Keratinocyte (primary cell): ENCODE measurements around the gene INAFM2. TPM values are rescaled to one million over a fixed set of nuclear protein-coding genes. Genes with fewer than 3 reads are reported as not detected.

ENCODE experiments used
- DNase-seq: peaks from one replicate; pipeline ENCODE4 v3.0.0-alpha.2; 2011; ENCODE audit warnings: low read depth, missing footprints, low spot score
- FAIRE-seq: peaks from 2 replicates; lab custom pipeline; 2011; peaks lifted over from hg19 to GRCh38; lab: Jason Lieb, UNC
- H2AFZ ChIP-seq: 2 replicates; pipeline ENCODE4 v1.6.0; 2012; ENCODE audit warnings: low read length, control low read depth, inconsistent platforms; ENCODE audit not compliant: control insufficient read depth
- H3K27ac ChIP-seq: 2 replicates; pipeline ENCODE4 v1.5.1; 2011; ENCODE audit warnings: low read length; ENCODE audit not compliant: control insufficient read depth, insufficient read depth
- H3K27me3 ChIP-seq: 3 replicates; pipeline ENCODE4 v1.6.0; 2011; ENCODE audit warnings: low read length; ENCODE audit not compliant: control insufficient read depth, insufficient read depth; ENCODE audit errors: extremely low read depth
- H3K36me3 ChIP-seq, 2 experiments: 2 replicates in 1 of 2; 3 replicates in 1 of 2; pipeline ENCODE4 v1.5.1; 2011; ENCODE audit warnings: low read length in 2 of 2, mild to moderate bottlenecking in 1 of 2; ENCODE audit not compliant: control insufficient read depth in 2 of 2, insufficient read depth in 2 of 2; ENCODE audit errors: extremely low read depth in 1 of 2
- H3K4me1 ChIP-seq: 3 replicates; pipeline ENCODE4 v1.5.1; 2011; ENCODE audit warnings: low read length; ENCODE audit not compliant: control insufficient read depth, insufficient read depth; ENCODE audit errors: extremely low read depth
- H3K4me2 ChIP-seq: 3 replicates; pipeline ENCODE4 v1.6.0; 2011; ENCODE audit warnings: low read depth, low read length; ENCODE audit not compliant: control insufficient read depth, insufficient read depth; ENCODE audit errors: extremely low read depth
- H3K4me3 ChIP-seq, 3 experiments: fragments of 200-600 bp in 1 of 3; sonication (generic) in 1 of 3; 2 replicates in 2 of 3; 3 replicates in 1 of 3; pipeline ENCODE4 v1.5.1; 2011 to 2016; ENCODE audit warnings: low read length in 3 of 3, mild to moderate bottlenecking in 3 of 3, control low read depth in 2 of 3, inconsistent platforms in 1 of 3, low read depth in 1 of 3, mixed read lengths in 1 of 3, mixed run types in 1 of 3, moderate library complexity in 1 of 3; ENCODE audit not compliant: control insufficient read depth in 2 of 3, insufficient read depth in 2 of 3; ENCODE audit errors: extremely low read depth in 1 of 3
- H3K79me2 ChIP-seq: 2 replicates; pipeline ENCODE4 v1.6.0; 2012; ENCODE audit warnings: low read length; ENCODE audit not compliant: control insufficient read depth, insufficient read depth
- H3K9ac ChIP-seq: 3 replicates; pipeline ENCODE4 v1.6.0; 2011; ENCODE audit warnings: low read length; ENCODE audit not compliant: control insufficient read depth, insufficient read depth; ENCODE audit errors: extremely low read depth
- H3K9me1 ChIP-seq: 3 replicates; pipeline ENCODE4 v1.6.0; 2011; ENCODE audit warnings: low read length; ENCODE audit not compliant: control insufficient read depth, insufficient read depth; ENCODE audit errors: extremely low read depth
- H3K9me3 ChIP-seq: 2 replicates; pipeline ENCODE4 v1.5.1; 2012; ENCODE audit warnings: low read depth, low read length; ENCODE audit not compliant: control insufficient read depth
- H4K20me1 ChIP-seq: 3 replicates; pipeline ENCODE4 v1.6.0; 2011; ENCODE audit warnings: low read length; ENCODE audit not compliant: control insufficient read depth, insufficient read depth; ENCODE audit errors: extremely low read depth
- CTCF ChIP-seq, 3 experiments: IDR thresholded peaks in 1 of 3; conservative IDR thresholded peaks in 1 of 3; optimal IDR thresholded peaks in 1 of 3; 2 replicates in 2 of 3; 3 replicates in 1 of 3; pipeline versions ENCODE3 to v1.5.1; 2011; ENCODE audit warnings: low read length in 3 of 3, mild to moderate bottlenecking in 3 of 3, moderate library complexity in 2 of 3, control low read depth in 1 of 3, inconsistent platforms in 1 of 3; ENCODE audit not compliant: insufficient read depth in 2 of 3; ENCODE audit errors: extremely low read depth in 1 of 3
- EZH2 ChIP-seq: IDR thresholded peaks from one replicate; pipeline ENCODE4 v1.6.1; 2012; ENCODE audit warnings: inconsistent platforms, mild to moderate bottlenecking, low read length, moderate library complexity
- dilution Hi-C: fragments of 300-500 bp; cut with MboI; formaldehyde crosslinking; loops from one replicate; pipeline ENCODE4 v1.7.0; 2020; ENCODE audit warnings: low sequenced_read_pairs; ENCODE audit not compliant: extremely low pct_ligation_motif_present
- polyA plus RNA-seq, 5 experiments: library from polyadenylated mRNA; depleted of rRNA in 3 of 5; stranded (reverse) in 3 of 5; stranded (forward) in 1 of 5; unstranded in 1 of 5; fragments of >200 nt; gene quantifications; 1 replicate in 1 of 5; 2 replicates in 3 of 5; 3 replicates in 1 of 5; pipeline versions ENCODE4 v1.2.1 to v1.2.3, GENCODE V29; 2011 to 2012; ENCODE audit warnings: missing spikeins in 2 of 5, low read depth in 1 of 5, low replicate concordance in 1 of 5

Gene INAFM2
- polyA plus RNA-seq, 1 donor (not counting 4 experiments of a cell fraction or from before 2014, with no cell fraction given): 15.2 TPM

- Histone ChIP-seq H2AFZ (no peak overlapping the region), H3K79me2 (peaks cover 35% of the 10 kb centered on the region), H3K4me3 (peak overlapping the region; percentile 74 to 90 (median 75)), H3K9me1 (no peaks in the 10 kb centered on the region), H3K4me2 (peak overlapping the region; percentile 97), H3K4me1 (peaks cover 88% of the 10 kb centered on the region), H3K36me3 (peaks cover 16 to 25% of the 10 kb centered on the region in 2 experiments), H3K27ac (peak overlapping the region; percentile 91), H3K27me3 (no peaks in the 10 kb centered on the region), H3K9ac (peak overlapping the region; percentile 96), H4K20me1 (no peaks in the 10 kb centered on the region), H3K9me3 (no peaks in the 10 kb centered on the region)
- FAIRE-seq (no peak), DNase-seq (no peak)
- dilution Hi-C loops: no loop called here
- no peak for TF ChIP-seq CTCF (optimal IDR thresholded peaks at IDR 0.05 in 1 of 3, IDR thresholded peaks at IDR 0.05 in 1 of 3, conservative IDR thresholded peaks at IDR 0.05 in 1 of 3; ENCODE audit: extremely low read depth in 1 of 3, insufficient read depth in 2 of 3, low read length in 3 of 3)
- no peak for TF ChIP-seq EZH2
These were observed 16.7 kb downstream of the INAFM2 start for GRCh38 chr15:40340038-40340739.

- Histone ChIP-seq H3K9me3 (no peaks in the 10 kb centered on the region), H4K20me1 (no peaks in the 10 kb centered on the region), H3K9ac (peak within 1 kb of the TSS; percentile 96), H3K9me1 (no peaks in the 10 kb centered on the region), H3K27ac (peak within 1 kb of the TSS; percentile 91), H3K4me2 (peak within 1 kb of the TSS; percentile 97), H3K27me3 (no peaks in the 10 kb centered on the region), H3K36me3 (peaks cover 14 to 19% of the 10 kb centered on the region in 2 experiments), H3K4me3 (peak within 1 kb of the TSS; percentile 74 to 90 (median 75)), H2AFZ (peak within 1 kb of the TSS; percentile 59), H3K4me1 (peaks cover 81% of the 10 kb centered on the region), H3K79me2 (peaks cover 35% of the 10 kb centered on the region)
- FAIRE-seq (peak; percentile 56), DNase-seq (no peak)
- no peak for TF ChIP-seq EZH2
- no peak for TF ChIP-seq CTCF (optimal IDR thresholded peaks at IDR 0.05 in 1 of 3, IDR thresholded peaks at IDR 0.05 in 1 of 3, conservative IDR thresholded peaks at IDR 0.05 in 1 of 3; ENCODE audit: extremely low read depth in 1 of 3, insufficient read depth in 2 of 3, low read length in 3 of 3)
- dilution Hi-C loops: no loop called here
These were observed 17.4 kb downstream of the INAFM2 start, which contains the start of gene CCDC9B for GRCh38 chr15:40340740-40341400. TSS of gene CCDC9B (minus strand) at chr15:40340939. CDS start at chr15:40340819, 120 bp downstream.
